ENCODE measurements around the gene NAA25. TPM values are rescaled to one million over a fixed set of nuclear protein-coding genes. Genes with fewer than 3 reads are reported as not detected.

Gene NAA25
- total RNA-seq, 1 experiment from 2014 or later = 70.5 TPM

DNA sequence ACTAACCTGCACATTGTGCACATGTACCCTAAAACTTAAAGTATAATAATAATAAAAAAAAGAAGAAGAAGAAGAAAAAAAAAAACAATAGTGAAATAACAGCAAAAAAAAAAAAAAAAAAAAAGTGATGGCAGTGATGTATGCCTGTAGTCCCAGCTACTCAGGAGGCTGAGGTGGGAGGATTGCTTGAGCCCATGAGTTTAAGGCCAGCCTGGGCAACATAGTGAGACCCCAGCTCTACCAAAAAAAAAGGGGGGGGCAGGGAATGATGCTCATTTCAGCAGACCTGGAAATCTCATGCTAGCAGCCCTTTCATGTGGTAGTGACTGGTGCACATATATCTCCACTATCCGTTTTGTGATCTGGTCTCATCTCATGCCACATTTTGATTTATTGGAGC is 37.5 kb upstream of the NAA25 start:
- no peak overlapping the region for H3K4me3 ChIP-seq (ENCODE audit: low read depth, low read length, poor library complexity, severe bottlenecking)
- no peak for DNase-seq (ENCODE audit: low spot score)
- H3K36me3 ChIP-seq (ENCODE audit: insufficient read depth, low read length, poor library complexity, severe bottlenecking) = peaks cover 58% of the 10 kb centered on the region
- ChIA-PET CTCF (interaction anchor here (0.6 kb wide), 1 partner anchor 99 kb away, joined by 3 read pairs; no protein-coding TSS in a partner anchor), POLR2A (ENCODE audit: low non-redundant PET) (no interaction called here)
- no peaks in the 10 kb centered on the region for H3K27me3 ChIP-seq (replicated peaks; ENCODE audit: insufficient read depth, low read depth, low read length, poor library complexity)
- TF ChIP-seq EZH2 (IDR thresholded peaks at IDR 0.05; ENCODE audit: borderline replicate concordance, low read depth, low read length, poor library complexity, severe bottlenecking) = no peak
- TF ChIP-seq, protein P1, sequence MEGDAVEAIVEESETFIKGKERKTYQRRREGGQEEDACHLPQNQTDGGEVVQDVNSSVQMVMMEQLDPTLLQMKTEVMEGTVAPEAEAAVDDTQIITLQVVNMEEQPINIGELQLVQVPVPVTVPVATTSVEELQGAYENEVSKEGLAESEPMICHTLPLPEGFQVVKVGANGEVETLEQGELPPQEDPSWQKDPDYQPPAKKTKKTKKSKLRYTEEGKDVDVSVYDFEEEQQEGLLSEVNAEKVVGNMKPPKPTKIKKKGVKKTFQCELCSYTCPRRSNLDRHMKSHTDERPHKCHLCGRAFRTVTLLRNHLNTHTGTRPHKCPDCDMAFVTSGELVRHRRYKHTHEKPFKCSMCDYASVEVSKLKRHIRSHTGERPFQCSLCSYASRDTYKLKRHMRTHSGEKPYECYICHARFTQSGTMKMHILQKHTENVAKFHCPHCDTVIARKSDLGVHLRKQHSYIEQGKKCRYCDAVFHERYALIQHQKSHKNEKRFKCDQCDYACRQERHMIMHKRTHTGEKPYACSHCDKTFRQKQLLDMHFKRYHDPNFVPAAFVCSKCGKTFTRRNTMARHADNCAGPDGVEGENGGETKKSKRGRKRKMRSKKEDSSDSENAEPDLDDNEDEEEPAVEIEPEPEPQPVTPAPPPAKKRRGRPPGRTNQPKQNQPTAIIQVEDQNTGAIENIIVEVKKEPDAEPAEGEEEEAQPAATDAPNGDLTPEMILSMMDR (conservative IDR thresholded peaks at IDR 0.05; ENCODE audit: low read depth, low read length) = no peak
- H3K27ac ChIP-seq (ENCODE audit: low read depth, low read length, poor library complexity, severe bottlenecking) = no peak overlapping the region
- intact Hi-C loops (cut with micrococcal nuclease; ENCODE audit: unreplicated experiment) = no loop called here
- H3K4me1 ChIP-seq (ENCODE audit: insufficient read depth, low read length, poor library complexity, severe bottlenecking) = no peaks in the 10 kb centered on the region
- BruUV-seq (replicated peaks) = no TSS peak
- H3K9me3 ChIP-seq (ENCODE audit: low read depth, low read length, poor library complexity, severe bottlenecking) = no peaks in the 10 kb centered on the region

DNA sequence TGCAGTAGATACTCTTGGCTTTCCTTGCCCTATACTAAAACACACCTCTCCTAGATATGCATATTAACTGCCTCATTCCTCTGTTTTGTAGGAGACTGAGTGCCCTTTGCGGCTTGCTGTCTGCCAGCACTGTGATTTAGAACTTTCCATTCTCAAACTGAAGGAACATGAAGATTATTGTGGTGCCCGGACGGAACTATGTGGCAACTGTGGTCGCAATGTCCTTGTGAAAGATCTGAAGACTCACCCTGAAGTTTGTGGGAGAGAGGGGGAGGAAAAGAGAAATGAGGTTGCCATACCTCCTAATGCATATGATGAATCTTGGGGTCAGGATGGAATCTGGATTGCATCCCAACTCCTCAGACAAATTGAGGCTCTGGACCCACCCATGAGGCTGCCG is 32.1 kb upstream of the NAA25 start:
- BruUV-seq (replicated peaks) = no TSS peak
- H3K4me1 ChIP-seq (ENCODE audit: insufficient read depth, low read length, poor library complexity, severe bottlenecking) = no peaks in the 10 kb centered on the region
- H3K27me3 ChIP-seq (replicated peaks; ENCODE audit: insufficient read depth, low read depth, low read length, poor library complexity) = no peaks in the 10 kb centered on the region
- ChIA-PET CTCF (no interaction called here), POLR2A (ENCODE audit: low non-redundant PET) (no interaction called here)
- H3K36me3 ChIP-seq (ENCODE audit: insufficient read depth, low read length, poor library complexity, severe bottlenecking) = peaks cover 46% of the 10 kb centered on the region
- H3K4me3 ChIP-seq (ENCODE audit: low read depth, low read length, poor library complexity, severe bottlenecking) = no peak overlapping the region
- H3K9me3 ChIP-seq (ENCODE audit: low read depth, low read length, poor library complexity, severe bottlenecking) = no peaks in the 10 kb centered on the region
- intact Hi-C loops (cut with micrococcal nuclease; ENCODE audit: unreplicated experiment) = no loop called here
- TF ChIP-seq, protein P1 (conservative IDR thresholded peaks at IDR 0.05; ENCODE audit: low read depth, low read length) = no peak
- TF ChIP-seq EZH2 (IDR thresholded peaks at IDR 0.05; ENCODE audit: borderline replicate concordance, low read depth, low read length, poor library complexity, severe bottlenecking) = no peak
- no peak for DNase-seq (ENCODE audit: low spot score)
- no peak overlapping the region for H3K27ac ChIP-seq (ENCODE audit: low read depth, low read length, poor library complexity, severe bottlenecking)

DNA sequence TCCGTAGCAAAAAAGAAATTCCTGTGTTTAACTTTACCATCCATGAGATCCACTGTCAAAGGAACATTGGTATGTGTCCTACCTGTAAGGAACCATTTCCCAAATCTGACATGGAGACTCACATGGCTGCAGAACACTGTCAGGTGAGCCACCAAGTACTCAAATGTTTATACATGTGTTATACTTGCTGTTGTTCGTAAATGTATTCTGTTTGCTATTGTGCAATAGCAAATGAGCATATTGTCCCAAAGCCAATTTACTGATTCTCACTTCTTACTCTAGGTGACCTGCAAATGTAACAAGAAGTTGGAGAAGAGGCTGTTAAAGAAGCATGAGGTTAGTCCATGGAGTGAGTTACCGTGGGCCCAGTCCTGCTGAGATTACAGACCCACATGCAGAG is 26.1 kb upstream of the NAA25 start:
- no TSS peak for BruUV-seq (replicated peaks)
- Histone ChIP-seq H3K27me3 (replicated peaks; ENCODE audit: insufficient read depth, low read depth, low read length, poor library complexity) (no peaks in the 10 kb centered on the region), H3K4me1 (ENCODE audit: insufficient read depth, low read length, poor library complexity, severe bottlenecking) (peaks cover 23% of the 10 kb centered on the region), H3K36me3 (ENCODE audit: insufficient read depth, low read length, poor library complexity, severe bottlenecking) (peaks cover 25% of the 10 kb centered on the region), H3K4me3 (ENCODE audit: low read depth, low read length, poor library complexity, severe bottlenecking) (no peak overlapping the region), H3K9me3 (ENCODE audit: low read depth, low read length, poor library complexity, severe bottlenecking) (no peaks in the 10 kb centered on the region), H3K27ac (ENCODE audit: low read depth, low read length, poor library complexity, severe bottlenecking) (no peak overlapping the region)
- ChIA-PET POLR2A (ENCODE audit: low non-redundant PET) (no interaction called here), CTCF (no interaction called here)
- intact Hi-C loops (cut with micrococcal nuclease; ENCODE audit: unreplicated experiment) = no loop called here
- TF ChIP-seq, protein P1 (conservative IDR thresholded peaks at IDR 0.05; ENCODE audit: low read depth, low read length) = no peak
- no peak for TF ChIP-seq EZH2 (IDR thresholded peaks at IDR 0.05; ENCODE audit: borderline replicate concordance, low read depth, low read length, poor library complexity, severe bottlenecking)
- no peak for DNase-seq (ENCODE audit: low spot score)
